Keratinocyte (primary cell): ENCODE data around the gene NEU2.

Source experiments
- EZH2 ChIP-seq: IDR thresholded peaks from one replicate; pipeline ENCODE4 v1.6.1; 2012; ENCODE audit warnings: inconsistent platforms, mild to moderate bottlenecking, low read length, moderate library complexity
- TF ChIP-seq, protein P1 (sequence below), 3 experiments: IDR thresholded peaks in 1 of 3; conservative IDR thresholded peaks in 1 of 3; optimal IDR thresholded peaks in 1 of 3; 2 replicates in 2 of 3; 3 replicates in 1 of 3; pipeline versions ENCODE3 to v1.5.1; 2011; ENCODE audit warnings: low read length in 3 of 3, mild to moderate bottlenecking in 3 of 3, moderate library complexity in 2 of 3, control low read depth in 1 of 3, inconsistent platforms in 1 of 3; ENCODE audit not compliant: insufficient read depth in 2 of 3; ENCODE audit errors: extremely low read depth in 1 of 3

GRCh38 chr2:233033672-233034071, 1.2 kb downstream of the NEU2 start:
- TF ChIP-seq, protein P1, sequence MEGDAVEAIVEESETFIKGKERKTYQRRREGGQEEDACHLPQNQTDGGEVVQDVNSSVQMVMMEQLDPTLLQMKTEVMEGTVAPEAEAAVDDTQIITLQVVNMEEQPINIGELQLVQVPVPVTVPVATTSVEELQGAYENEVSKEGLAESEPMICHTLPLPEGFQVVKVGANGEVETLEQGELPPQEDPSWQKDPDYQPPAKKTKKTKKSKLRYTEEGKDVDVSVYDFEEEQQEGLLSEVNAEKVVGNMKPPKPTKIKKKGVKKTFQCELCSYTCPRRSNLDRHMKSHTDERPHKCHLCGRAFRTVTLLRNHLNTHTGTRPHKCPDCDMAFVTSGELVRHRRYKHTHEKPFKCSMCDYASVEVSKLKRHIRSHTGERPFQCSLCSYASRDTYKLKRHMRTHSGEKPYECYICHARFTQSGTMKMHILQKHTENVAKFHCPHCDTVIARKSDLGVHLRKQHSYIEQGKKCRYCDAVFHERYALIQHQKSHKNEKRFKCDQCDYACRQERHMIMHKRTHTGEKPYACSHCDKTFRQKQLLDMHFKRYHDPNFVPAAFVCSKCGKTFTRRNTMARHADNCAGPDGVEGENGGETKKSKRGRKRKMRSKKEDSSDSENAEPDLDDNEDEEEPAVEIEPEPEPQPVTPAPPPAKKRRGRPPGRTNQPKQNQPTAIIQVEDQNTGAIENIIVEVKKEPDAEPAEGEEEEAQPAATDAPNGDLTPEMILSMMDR (optimal IDR thresholded peaks at IDR 0.05 in 1 of 3, IDR thresholded peaks at IDR 0.05 in 1 of 3, conservative IDR thresholded peaks at IDR 0.05 in 1 of 3; ENCODE audit: extremely low read depth in 1 of 3, insufficient read depth in 2 of 3, low read length in 3 of 3) = no peak
- no peak for TF ChIP-seq EZH2
